ENCODE results near the gene GNPNAT1. TPM values are rescaled to one million over a fixed set of nuclear protein-coding genes. Genes with fewer than 3 reads are reported as not detected.
A peak's percentile ranks its signal among the peaks of the same experiment; 100 is the strongest.

Gene GNPNAT1
- total RNA-seq, 1 donor from 2014 or later, result 45.9 TPM

GRCh38 chr14:52834440-52834842 lies 43.0 kb upstream of the GNPNAT1 start:
- no peaks in the 10 kb centered on the region for H3K36me3 Mint-ChIP-seq (ENCODE audit: low read depth)
- H3K27ac Mint-ChIP-seq (ENCODE audit: unreplicated experiment), result peak overlapping the region; percentile 98
- no peaks in the 10 kb centered on the region for H3K9me3 Mint-ChIP-seq (ENCODE audit: low read depth)
- peaks cover 77% of the 10 kb centered on the region for H3K4me1 Mint-ChIP-seq (ENCODE audit: low read depth)
- TF ChIP-seq CTCF (IDR thresholded peaks at IDR 0.05), result no peak
- H3K4me3 Mint-ChIP-seq (ENCODE audit: unreplicated experiment), result no peak overlapping the region
- H3K27me3 Mint-ChIP-seq (ENCODE audit: low read depth), result no peaks in the 10 kb centered on the region
- no peak for DNase-seq (ENCODE audit: low spot score)

- no peaks in the 10 kb centered on the region for H3K9me3 Mint-ChIP-seq (ENCODE audit: low read depth)
- no peak for TF ChIP-seq CTCF (IDR thresholded peaks at IDR 0.05)
- peaks cover 80% of the 10 kb centered on the region for H3K4me1 Mint-ChIP-seq (ENCODE audit: low read depth)
- H3K36me3 Mint-ChIP-seq (ENCODE audit: low read depth), result no peaks in the 10 kb centered on the region
- no peak for DNase-seq (ENCODE audit: low spot score)
- no peaks in the 10 kb centered on the region for H3K27me3 Mint-ChIP-seq (ENCODE audit: low read depth)
- H3K27ac Mint-ChIP-seq (ENCODE audit: unreplicated experiment), result peak overlapping the region; percentile 98
- H3K4me3 Mint-ChIP-seq (ENCODE audit: unreplicated experiment), result no peak overlapping the region
Measured at GRCh38 chr14:52833891-52834290, 42.5 kb upstream of the GNPNAT1 start.

- Mint-ChIP-seq H3K4me1 (ENCODE audit: low read depth) (peaks cover 52% of the 10 kb centered on the region), H3K4me3 (ENCODE audit: unreplicated experiment) (no peak overlapping the region), H3K36me3 (ENCODE audit: low read depth) (no peaks in the 10 kb centered on the region), H3K27ac (ENCODE audit: unreplicated experiment) (peak overlapping the region; percentile 34), H3K27me3 (ENCODE audit: low read depth) (no peaks in the 10 kb centered on the region), H3K9me3 (ENCODE audit: low read depth) (no peaks in the 10 kb centered on the region)
- TF ChIP-seq CTCF (IDR thresholded peaks at IDR 0.05), result no peak
- no peak for DNase-seq (ENCODE audit: low spot score)
Measured at GRCh38 chr14:52829527-52830185, 38.2 kb upstream of the GNPNAT1 start.

GRCh38 chr14:52827426-52827825 lies 36.0 kb upstream of the GNPNAT1 start:
- Mint-ChIP-seq H3K9me3 (ENCODE audit: low read depth) (no peaks in the 10 kb centered on the region), H3K27ac (ENCODE audit: unreplicated experiment) (no peak overlapping the region)

GRCh38 chr14:52825085-52825484 lies 33.7 kb upstream of the GNPNAT1 start:
- Mint-ChIP-seq H3K4me1 (ENCODE audit: low read depth) (peaks cover 26% of the 10 kb centered on the region), H3K4me3 (ENCODE audit: unreplicated experiment) (no peak overlapping the region), H3K9me3 (ENCODE audit: low read depth) (no peaks in the 10 kb centered on the region), H3K27ac (ENCODE audit: unreplicated experiment) (peak overlapping the region; percentile 49), H3K27me3 (ENCODE audit: low read depth) (no peaks in the 10 kb centered on the region), H3K36me3 (ENCODE audit: low read depth) (no peaks in the 10 kb centered on the region)
- TF ChIP-seq CTCF (IDR thresholded peaks at IDR 0.05), result no peak
- no peak for DNase-seq (ENCODE audit: low spot score)

More at GRCh38 chr14:52827426-52827825, 36.0 kb upstream of the GNPNAT1 start:
- Mint-ChIP-seq H3K4me1 (ENCODE audit: low read depth) (peaks cover 43% of the 10 kb centered on the region), H3K27me3 (ENCODE audit: low read depth) (no peaks in the 10 kb centered on the region), H3K4me3 (ENCODE audit: unreplicated experiment) (no peak overlapping the region), H3K36me3 (ENCODE audit: low read depth) (no peaks in the 10 kb centered on the region)
- TF ChIP-seq CTCF (IDR thresholded peaks at IDR 0.05), result no peak
- DNase-seq (ENCODE audit: low spot score), result no peak
